ENCODE results near the gene PPP2R2C. TPM values are rescaled to one million over a fixed set of nuclear protein-coding genes. Genes with fewer than 3 reads are reported as not detected.

PPP2R2C gene
- total and polyA plus RNA-seq, 4 donors = 0.25 to 1.3 (median 0.65) TPM; not detected in 1

DNA sequence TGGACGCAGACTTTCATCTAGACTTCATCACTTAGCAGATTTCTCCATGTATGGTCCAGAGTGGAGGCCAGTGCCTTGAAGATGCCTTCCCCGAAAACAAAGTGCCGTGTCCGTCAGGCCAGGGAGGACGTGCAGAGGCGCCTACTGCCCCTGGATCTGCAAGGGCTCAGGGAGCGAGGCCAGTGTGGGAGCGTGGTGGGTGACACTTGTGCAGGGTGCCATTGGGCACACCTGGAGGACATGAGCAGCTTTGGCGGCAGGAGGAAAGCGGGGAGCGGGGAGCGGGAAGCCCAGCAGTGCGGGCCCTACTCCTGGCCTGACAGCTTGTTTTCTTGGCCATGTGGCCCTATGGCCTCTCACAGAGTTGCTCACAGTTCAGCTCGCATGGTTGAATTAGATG is 176.9 kb downstream of the PPP2R2C start:
- intact Hi-C loops (cut with DNase I) = no loop called here
- DNase-seq = no peak
- Histone ChIP-seq H3K36me3 (ENCODE audit: control insufficient read depth in 1 of 2, insufficient read depth in 2 of 2, low read length in 1 of 2) (peaks cover 0 to 6% of the 10 kb centered on the region in 2 donors), H3K4me1 (ENCODE audit: control insufficient read depth in 1 of 2, insufficient read depth in 2 of 2, low read length in 2 of 2) (no peaks in the 10 kb centered on the region), H3K27me3 (ENCODE audit: control insufficient read depth in 1 of 2, insufficient read depth in 2 of 2, low read length in 1 of 2) (no peaks in the 10 kb centered on the region), H3K4me3 (ENCODE audit: low read length in 2 of 2) (no peak overlapping the region), H3K9me3 (ENCODE audit: control insufficient read depth, low read length) (no peaks in the 10 kb centered on the region), H3K27ac (ENCODE audit: low read depth in 1 of 2, low read length in 2 of 2) (no peak overlapping the region)
- no peak for ATAC-seq (ENCODE audit: low FRiP score)
- WGBS, 2 donors = 94% methylated on average over 14 of the region's 14 CpGs

DNA sequence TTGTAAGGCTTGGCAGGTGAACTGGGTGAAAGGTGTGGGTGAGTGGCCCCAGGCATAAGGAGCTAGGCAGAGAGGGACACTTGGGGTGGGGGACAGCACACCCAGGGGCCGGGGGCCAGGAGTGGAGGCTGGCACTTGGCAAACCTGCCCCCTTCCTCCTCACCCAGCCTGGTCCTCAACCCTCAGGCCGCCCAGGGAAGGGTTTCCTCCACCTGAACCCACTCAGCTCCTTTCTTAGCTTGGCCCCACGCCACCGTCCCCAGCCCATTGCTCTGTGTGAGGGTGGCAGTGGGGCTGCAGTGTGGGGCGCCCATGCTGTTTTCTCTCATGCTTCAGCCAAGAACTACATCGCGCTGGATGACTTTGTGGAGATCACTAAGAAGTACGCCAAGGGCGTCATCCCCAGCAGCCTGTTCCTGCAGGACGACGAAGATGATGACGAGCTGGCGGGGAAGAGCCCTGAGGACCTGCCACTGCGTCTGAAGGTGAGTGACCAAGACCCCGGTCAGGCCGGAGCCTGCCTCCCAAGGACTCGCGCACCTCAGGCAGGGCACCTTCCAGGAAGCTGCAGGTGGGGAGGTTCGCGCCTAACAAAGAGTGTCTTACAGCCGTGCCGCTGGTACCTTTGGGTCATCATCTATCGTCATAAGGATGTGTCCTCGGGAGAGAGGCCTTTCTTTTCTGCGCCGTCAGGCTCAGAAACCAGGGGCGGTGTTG is 177.6 kb downstream of the PPP2R2C start:
- intact Hi-C loops (cut with DNase I) = no loop called here
- H3K27me3 ChIP-seq (ENCODE audit: control insufficient read depth in 1 of 2, insufficient read depth in 2 of 2, low read length in 1 of 2) = no peaks in the 10 kb centered on the region
- no peak overlapping the region for H3K27ac ChIP-seq (ENCODE audit: low read depth in 1 of 2, low read length in 2 of 2)
- 92 to 93% methylated on average over 27 of the region's 27 CpGs for WGBS, 2 donors
- ATAC-seq (ENCODE audit: low FRiP score) (no peak), DNase-seq (no peak)
- peaks cover 0 to 6% of the 10 kb centered on the region in 2 donors for H3K36me3 ChIP-seq (ENCODE audit: control insufficient read depth in 1 of 2, insufficient read depth in 2 of 2, low read length in 1 of 2)
- H3K4me1 ChIP-seq (ENCODE audit: control insufficient read depth in 1 of 2, insufficient read depth in 2 of 2, low read length in 2 of 2) = no peaks in the 10 kb centered on the region
- H3K9me3 ChIP-seq (ENCODE audit: control insufficient read depth, low read length) = no peaks in the 10 kb centered on the region
- H3K4me3 ChIP-seq (ENCODE audit: low read length in 2 of 2) = no peak overlapping the region

DNA sequence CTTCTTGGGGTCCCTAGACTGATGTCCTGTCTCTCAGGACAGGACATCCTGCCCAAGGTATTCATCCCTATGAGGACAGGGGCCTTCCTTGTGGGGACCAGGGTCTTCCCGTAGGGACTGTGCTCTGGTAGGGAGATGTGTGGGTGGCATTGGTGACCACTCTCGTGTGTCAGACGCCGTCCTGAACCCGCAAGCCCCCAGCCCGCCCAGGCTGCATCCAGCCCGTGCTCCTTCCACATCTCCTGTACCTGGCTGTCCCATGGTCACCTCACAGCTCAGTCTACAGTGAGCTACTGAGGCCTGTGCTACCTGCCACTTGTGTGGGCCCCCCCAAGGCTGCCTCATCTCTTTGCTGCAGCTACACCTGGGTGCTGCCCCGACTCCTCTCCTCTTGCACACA is 178.8 kb downstream of the PPP2R2C start:
- Histone ChIP-seq H3K4me3 (ENCODE audit: low read length in 2 of 2) (no peak overlapping the region), H3K9me3 (ENCODE audit: control insufficient read depth, low read length) (no peaks in the 10 kb centered on the region), H3K4me1 (ENCODE audit: control insufficient read depth in 1 of 2, insufficient read depth in 2 of 2, low read length in 2 of 2) (no peaks in the 10 kb centered on the region), H3K36me3 (ENCODE audit: control insufficient read depth in 1 of 2, insufficient read depth in 2 of 2, low read length in 1 of 2) (peaks cover 0 to 9% of the 10 kb centered on the region in 2 donors), H3K27me3 (ENCODE audit: control insufficient read depth in 1 of 2, insufficient read depth in 2 of 2, low read length in 1 of 2) (no peaks in the 10 kb centered on the region), H3K27ac (ENCODE audit: low read depth in 1 of 2, low read length in 2 of 2) (no peak overlapping the region)
- no peak for ATAC-seq (ENCODE audit: low FRiP score)
- no peak for DNase-seq
- intact Hi-C loops (cut with DNase I) = no loop called here
- WGBS, 2 donors = 90 to 97% methylated on average over 8 of the region's 8 CpGs

DNA sequence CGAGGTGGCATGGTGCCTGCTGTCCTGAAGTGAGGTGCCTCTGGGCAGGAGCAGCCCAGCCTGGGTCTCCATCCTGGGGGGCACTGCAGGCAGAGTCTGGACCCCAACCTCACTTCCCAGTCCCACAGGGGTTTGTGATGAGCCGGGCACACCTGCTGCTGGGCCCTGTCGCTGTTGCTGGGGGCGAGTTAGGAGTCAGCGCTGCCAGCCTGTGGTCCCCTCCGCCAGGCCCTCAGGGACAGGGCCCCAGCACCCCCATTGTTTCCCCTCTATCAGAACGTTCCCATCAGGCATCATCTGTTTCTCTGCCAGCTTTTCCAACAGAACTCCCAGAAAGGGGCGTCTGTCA is 179.3 kb downstream of the PPP2R2C start:
- Histone ChIP-seq H3K4me3 (ENCODE audit: low read length in 2 of 2) (no peak overlapping the region), H3K9me3 (ENCODE audit: control insufficient read depth, low read length) (no peaks in the 10 kb centered on the region), H3K36me3 (ENCODE audit: control insufficient read depth in 1 of 2, insufficient read depth in 2 of 2, low read length in 1 of 2) (peaks cover 0 to 9% of the 10 kb centered on the region in 2 donors), H3K27ac (ENCODE audit: low read depth in 1 of 2, low read length in 2 of 2) (no peak overlapping the region), H3K4me1 (ENCODE audit: control insufficient read depth in 1 of 2, insufficient read depth in 2 of 2, low read length in 2 of 2) (no peaks in the 10 kb centered on the region), H3K27me3 (ENCODE audit: control insufficient read depth in 1 of 2, insufficient read depth in 2 of 2, low read length in 1 of 2) (no peaks in the 10 kb centered on the region)
- intact Hi-C loops (cut with DNase I) = no loop called here
- 85 to 86% methylated on average over 8 of the region's 8 CpGs for WGBS, 2 donors
- ATAC-seq (ENCODE audit: low FRiP score) (no peak), DNase-seq (no peak)

DNA sequence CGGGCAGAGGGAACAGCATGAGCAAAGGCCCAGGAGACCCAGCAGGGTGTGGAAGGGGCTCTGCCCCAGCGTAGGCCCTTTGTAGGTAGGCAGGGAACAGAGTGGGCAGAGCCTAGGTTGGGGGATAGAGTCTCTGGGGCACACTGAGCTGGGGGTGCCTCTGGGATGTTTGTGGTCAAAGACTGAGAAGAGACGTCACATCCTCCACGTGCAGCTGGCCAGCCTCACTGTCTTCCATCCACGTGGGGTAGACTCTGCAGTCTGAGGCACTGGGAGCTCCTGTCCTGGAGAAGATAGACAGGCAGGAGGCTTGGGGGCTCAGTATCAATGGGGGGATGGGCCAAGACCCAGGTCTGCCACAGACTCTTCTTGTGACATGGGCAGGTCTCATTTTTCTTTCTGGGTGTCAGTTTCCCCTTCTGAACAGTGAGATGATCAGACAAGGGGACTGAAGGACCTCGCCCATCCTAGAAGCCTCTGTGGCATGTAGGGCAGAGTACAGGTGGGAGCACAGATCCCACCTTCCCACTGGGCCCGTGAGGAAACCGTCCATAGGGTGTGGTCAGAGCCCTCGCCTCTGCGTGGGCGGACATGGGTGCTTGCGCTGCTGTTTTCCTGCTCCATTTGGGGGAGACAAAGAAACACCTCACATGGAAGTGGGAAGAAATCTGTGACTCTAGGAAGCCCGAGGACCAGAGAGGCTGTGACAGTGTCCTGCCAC is 179.9 kb downstream of the PPP2R2C start:
- Histone ChIP-seq H3K4me1 (ENCODE audit: control insufficient read depth in 1 of 2, insufficient read depth in 2 of 2, low read length in 2 of 2) (no peaks in the 10 kb centered on the region), H3K4me3 (ENCODE audit: low read length in 2 of 2) (no peak overlapping the region), H3K27me3 (ENCODE audit: control insufficient read depth in 1 of 2, insufficient read depth in 2 of 2, low read length in 1 of 2) (no peaks in the 10 kb centered on the region), H3K27ac (ENCODE audit: low read depth in 1 of 2, low read length in 2 of 2) (no peak overlapping the region), H3K9me3 (ENCODE audit: control insufficient read depth, low read length) (no peaks in the 10 kb centered on the region), H3K36me3 (ENCODE audit: control insufficient read depth in 1 of 2, insufficient read depth in 2 of 2, low read length in 1 of 2) (peaks cover 0 to 9% of the 10 kb centered on the region in 2 donors)
- no peak for ATAC-seq (ENCODE audit: low FRiP score)
- WGBS, 2 donors = 80 to 83% methylated on average over 13 of the region's 13 CpGs
- intact Hi-C loops (cut with DNase I) = no loop called here
- DNase-seq = no peak

DNA sequence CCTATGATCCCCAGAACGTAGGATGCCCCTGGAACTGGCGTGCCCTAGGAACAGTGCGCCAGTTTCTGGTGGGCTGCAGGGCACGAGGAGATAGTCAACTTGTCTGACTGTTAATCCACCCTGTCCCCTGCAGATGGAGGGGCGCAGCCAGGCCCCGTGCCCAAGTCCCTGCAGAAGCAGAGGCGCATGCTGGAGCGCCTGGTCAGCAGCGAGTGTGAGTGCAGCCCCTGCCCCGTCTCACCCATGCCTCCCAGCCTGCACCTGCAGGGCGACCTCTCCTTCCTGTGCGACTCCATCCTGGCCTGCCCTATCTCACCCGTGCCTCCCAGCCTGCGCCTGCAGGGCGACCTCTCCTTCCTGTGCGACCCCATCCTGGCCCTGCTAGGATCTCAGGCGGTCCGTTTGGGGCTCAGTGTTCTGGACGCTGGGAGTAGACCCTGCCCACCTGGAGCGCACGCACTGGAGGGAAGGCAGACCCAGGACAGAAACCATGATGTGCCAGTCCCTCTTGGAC is 180.6 kb downstream of the PPP2R2C start:
- no peak for ATAC-seq (ENCODE audit: low FRiP score)
- 84 to 89% methylated on average over 21 of the region's 21 CpGs for WGBS, 2 donors
- no peak overlapping the region for H3K27ac ChIP-seq (ENCODE audit: low read depth in 1 of 2, low read length in 2 of 2)
- H3K4me1 ChIP-seq (ENCODE audit: control insufficient read depth in 1 of 2, insufficient read depth in 2 of 2, low read length in 2 of 2) = no peaks in the 10 kb centered on the region
- intact Hi-C loops (cut with DNase I) = no loop called here
- H3K27me3 ChIP-seq (ENCODE audit: control insufficient read depth in 1 of 2, insufficient read depth in 2 of 2, low read length in 1 of 2) = no peaks in the 10 kb centered on the region
- no peak for DNase-seq
- no peaks in the 10 kb centered on the region for H3K9me3 ChIP-seq (ENCODE audit: control insufficient read depth, low read length)
- no peak overlapping the region for H3K4me3 ChIP-seq (ENCODE audit: low read length in 2 of 2)
- peaks cover 0 to 14% of the 10 kb centered on the region in 2 donors for H3K36me3 ChIP-seq (ENCODE audit: control insufficient read depth in 1 of 2, insufficient read depth in 2 of 2, low read length in 1 of 2)

DNA sequence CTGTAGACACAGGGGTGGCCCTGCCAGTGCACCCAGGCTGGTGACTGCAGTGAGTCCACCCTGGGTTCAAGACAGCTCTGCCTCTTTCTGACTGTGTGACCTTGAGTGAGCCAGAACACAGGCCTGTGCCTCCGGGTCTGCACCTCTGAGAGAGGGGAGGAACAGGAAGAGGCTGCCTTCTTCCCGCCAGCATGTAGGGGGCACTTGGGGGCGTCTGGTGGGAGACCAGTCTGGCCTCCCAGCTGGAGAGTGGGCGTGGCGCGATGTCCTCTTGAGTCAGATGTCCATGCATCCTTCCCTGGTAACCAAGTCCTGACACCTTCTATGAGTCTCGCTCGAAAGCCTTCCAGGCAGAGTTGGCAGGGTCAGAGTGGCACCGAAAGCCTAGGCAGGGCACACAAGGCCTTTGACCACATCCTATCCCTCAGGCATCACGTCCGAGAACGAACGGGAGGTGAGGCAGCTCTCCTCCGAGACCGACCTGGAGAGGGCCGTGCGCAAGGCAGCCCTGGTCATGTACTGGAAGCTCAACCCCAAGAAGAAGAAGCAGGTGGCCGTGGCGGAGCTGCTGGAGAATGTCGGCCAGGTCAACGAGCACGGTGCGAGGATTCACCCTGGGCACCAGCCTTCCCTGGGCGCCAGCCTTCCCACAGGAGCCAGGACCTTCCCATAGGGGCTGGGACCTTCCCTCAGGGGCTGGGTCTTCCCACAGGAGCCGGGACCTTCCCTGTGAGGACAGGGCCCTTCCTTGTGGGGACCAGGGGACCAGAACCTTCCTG is 181.5 kb downstream of the PPP2R2C start:
- Histone ChIP-seq H3K27me3 (ENCODE audit: control insufficient read depth in 1 of 2, insufficient read depth in 2 of 2, low read length in 1 of 2) (no peaks in the 10 kb centered on the region), H3K4me1 (ENCODE audit: control insufficient read depth in 1 of 2, insufficient read depth in 2 of 2, low read length in 2 of 2) (no peaks in the 10 kb centered on the region), H3K4me3 (ENCODE audit: low read length in 2 of 2) (no peak overlapping the region), H3K9me3 (ENCODE audit: control insufficient read depth, low read length) (no peaks in the 10 kb centered on the region), H3K36me3 (ENCODE audit: control insufficient read depth in 1 of 2, insufficient read depth in 2 of 2, low read length in 1 of 2) (peaks cover 0 to 14% of the 10 kb centered on the region in 2 donors), H3K27ac (ENCODE audit: low read depth in 1 of 2, low read length in 2 of 2) (no peak overlapping the region)
- ATAC-seq (ENCODE audit: low FRiP score) (no peak), DNase-seq (no peak)
- 86 to 94% methylated on average over 24 to 25 of the region's 25 CpGs for WGBS, 2 donors
- intact Hi-C loops (cut with DNase I) = no loop called here

DNA sequence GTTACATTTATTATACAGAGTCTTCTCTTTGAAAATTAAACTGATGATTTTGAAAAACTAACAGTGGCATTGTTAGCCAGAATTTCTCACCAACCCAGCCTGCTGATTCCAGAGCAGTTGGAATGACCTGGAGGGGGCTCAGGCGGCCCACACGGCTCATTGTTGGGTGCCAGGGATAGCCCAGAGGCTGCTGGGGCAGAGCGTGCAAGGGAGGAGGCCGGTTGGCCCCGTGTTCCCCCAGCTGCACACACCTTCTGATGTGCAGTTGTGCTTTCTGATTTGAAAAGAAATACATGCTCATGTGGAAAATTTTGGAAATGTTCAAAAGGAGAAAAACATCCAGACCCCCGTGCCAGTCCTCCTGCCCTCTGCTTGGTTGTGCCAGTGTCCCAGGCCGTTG is 182.2 kb downstream of the PPP2R2C start:
- WGBS, 2 donors = 87% methylated on average over 7 of the region's 7 CpGs
- intact Hi-C loops (cut with DNase I) = no loop called here
- ATAC-seq (ENCODE audit: low FRiP score) = no peak
- H3K4me1 ChIP-seq (ENCODE audit: control insufficient read depth in 1 of 2, insufficient read depth in 2 of 2, low read length in 2 of 2) = no peaks in the 10 kb centered on the region
- H3K27ac ChIP-seq (ENCODE audit: low read depth in 1 of 2, low read length in 2 of 2) = no peak overlapping the region
- no peak overlapping the region for H3K4me3 ChIP-seq (ENCODE audit: low read length in 2 of 2)
- no peaks in the 10 kb centered on the region for H3K27me3 ChIP-seq (ENCODE audit: control insufficient read depth in 1 of 2, insufficient read depth in 2 of 2, low read length in 1 of 2)
- H3K9me3 ChIP-seq (ENCODE audit: control insufficient read depth, low read length) = no peaks in the 10 kb centered on the region
- peaks cover 0 to 14% of the 10 kb centered on the region in 2 donors for H3K36me3 ChIP-seq (ENCODE audit: control insufficient read depth in 1 of 2, insufficient read depth in 2 of 2, low read length in 1 of 2)
- no peak for DNase-seq
